Parathyroid adenoma (tissue), 2 donors: ENCODE results near the gene KIR2DL3.
"Not testable (repeated sequence)": the region's sequence is repeated elsewhere in the genome, so short reads cannot be mapped to it uniquely, and the experiment has no call there.

Experiments used
- H2AFZ ChIP-seq: fragments of 300-600 bp; sonication (generic); one replicate; pipeline ENCODE4 v1.7.0; 2017; ENCODE audit warnings: antibody characterized with exemption, mild to moderate bottlenecking
- H3K27ac ChIP-seq: fragments of 300-600 bp; sonication (generic); one replicate; pipeline ENCODE4 v1.7.0; 2017
- H3K27me3 ChIP-seq: fragments of 300-600 bp; sonication (generic); one replicate; pipeline ENCODE4 v1.7.0; 2017; ENCODE audit warnings: low read length; ENCODE audit not compliant: control insufficient read depth, insufficient read depth
- H3K36me3 ChIP-seq: fragments of 300-600 bp; sonication (generic); one replicate; pipeline ENCODE4 v1.7.0; 2017; ENCODE audit warnings: low read length; ENCODE audit not compliant: control insufficient read depth, insufficient read depth
- H3K4me1 ChIP-seq: fragments of 300-600 bp; sonication (generic); one replicate; pipeline ENCODE4 v1.7.0; 2017; ENCODE audit warnings: control low read depth
- H3K4me2 ChIP-seq: fragments of 300-600 bp; sonication (generic); one replicate; pipeline ENCODE4 v1.7.0; 2017; ENCODE audit warnings: low read length
- H3K4me3 ChIP-seq: fragments of 300-600 bp; sonication (generic); one replicate; pipeline ENCODE4 v1.7.0; 2017; ENCODE audit warnings: low read depth, low read length
- H3K79me2 ChIP-seq: fragments of 300-600 bp; sonication (generic); one replicate; pipeline ENCODE4 v1.7.0; 2017; ENCODE audit warnings: control low read depth
- H3K9ac ChIP-seq: fragments of 300-600 bp; sonication (generic); one replicate; pipeline ENCODE4 v1.7.0; 2017; ENCODE audit warnings: mild to moderate bottlenecking
- H3K9me3 ChIP-seq: fragments of 300-600 bp; sonication (generic); one replicate; pipeline ENCODE4 v1.7.0; 2017; ENCODE audit warnings: low read length; ENCODE audit not compliant: control insufficient read depth
- TF ChIP-seq, protein P1 (sequence below): fragments of 300-600 bp; sonication (generic); IDR thresholded peaks from one replicate; pipeline ENCODE4 v1.7.0; 2017; ENCODE audit warnings: antibody characterized with exemption, mild to moderate bottlenecking
- donor health status: primary hyperparathyroidism.

The KIR2DL3 gene

DNA sequence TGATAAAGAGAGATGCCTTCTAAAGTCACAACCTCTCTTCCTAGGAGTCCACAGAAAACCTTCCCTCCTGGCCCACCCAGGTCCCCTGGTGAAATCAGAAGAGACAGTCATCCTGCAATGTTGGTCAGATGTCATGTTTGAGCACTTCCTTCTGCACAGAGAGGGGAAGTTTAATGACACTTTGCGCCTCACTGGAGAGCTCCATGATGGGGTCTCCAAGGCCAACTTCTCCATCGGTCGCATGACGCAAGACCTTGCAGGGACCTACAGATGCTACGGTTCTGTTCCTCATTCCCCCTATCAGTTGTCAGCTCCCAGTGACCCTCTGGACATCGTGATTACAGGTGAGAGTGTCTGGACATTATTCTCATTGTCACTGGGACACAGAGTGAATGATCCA lies 49.8 kb downstream of the KIR2DL3 start:
- H3K4me1 ChIP-seq, H3K27me3 ChIP-seq, H3K79me2 ChIP-seq, H3K4me2 ChIP-seq, H3K9me3 ChIP-seq, H3K9ac ChIP-seq, H3K4me3 ChIP-seq, H3K36me3 ChIP-seq, H3K27ac ChIP-seq, H2AFZ ChIP-seq: not testable (repeated sequence)

DNA sequence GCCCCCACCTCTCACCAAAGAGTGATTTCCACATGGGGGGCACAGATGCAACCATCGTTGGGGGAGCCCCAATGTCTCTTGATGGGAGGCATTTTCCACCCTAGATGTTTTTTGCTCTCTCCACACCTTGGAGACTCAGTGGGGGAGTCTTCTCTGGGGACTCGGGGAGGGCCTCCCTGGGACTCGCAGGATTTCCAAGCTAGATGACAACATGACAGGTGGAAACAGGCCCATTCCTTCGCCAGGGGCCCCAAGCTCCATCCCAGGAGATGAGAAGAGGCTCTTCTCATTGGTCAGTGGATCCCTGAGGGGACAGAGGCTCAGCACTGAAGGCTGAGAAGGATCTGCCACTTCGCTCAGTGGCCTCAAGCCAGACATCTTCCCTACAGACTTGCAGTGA lies 52.4 kb downstream of the KIR2DL3 start:
- H3K4me3 ChIP-seq, result no peak overlapping the region
- H3K27me3 ChIP-seq, result no peaks in the 10 kb centered on the region
- H3K4me1 ChIP-seq, result no peaks in the 10 kb centered on the region
- no peak overlapping the region for H3K9ac ChIP-seq
- no peaks in the 10 kb centered on the region for H3K36me3 ChIP-seq
- no peak overlapping the region for H2AFZ ChIP-seq
- H3K79me2 ChIP-seq, result no peaks in the 10 kb centered on the region
- H3K4me2 ChIP-seq, result no peak overlapping the region
- no peaks in the 10 kb centered on the region for H3K9me3 ChIP-seq
- TF ChIP-seq, protein P1, sequence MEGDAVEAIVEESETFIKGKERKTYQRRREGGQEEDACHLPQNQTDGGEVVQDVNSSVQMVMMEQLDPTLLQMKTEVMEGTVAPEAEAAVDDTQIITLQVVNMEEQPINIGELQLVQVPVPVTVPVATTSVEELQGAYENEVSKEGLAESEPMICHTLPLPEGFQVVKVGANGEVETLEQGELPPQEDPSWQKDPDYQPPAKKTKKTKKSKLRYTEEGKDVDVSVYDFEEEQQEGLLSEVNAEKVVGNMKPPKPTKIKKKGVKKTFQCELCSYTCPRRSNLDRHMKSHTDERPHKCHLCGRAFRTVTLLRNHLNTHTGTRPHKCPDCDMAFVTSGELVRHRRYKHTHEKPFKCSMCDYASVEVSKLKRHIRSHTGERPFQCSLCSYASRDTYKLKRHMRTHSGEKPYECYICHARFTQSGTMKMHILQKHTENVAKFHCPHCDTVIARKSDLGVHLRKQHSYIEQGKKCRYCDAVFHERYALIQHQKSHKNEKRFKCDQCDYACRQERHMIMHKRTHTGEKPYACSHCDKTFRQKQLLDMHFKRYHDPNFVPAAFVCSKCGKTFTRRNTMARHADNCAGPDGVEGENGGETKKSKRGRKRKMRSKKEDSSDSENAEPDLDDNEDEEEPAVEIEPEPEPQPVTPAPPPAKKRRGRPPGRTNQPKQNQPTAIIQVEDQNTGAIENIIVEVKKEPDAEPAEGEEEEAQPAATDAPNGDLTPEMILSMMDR, result no peak
- no peak overlapping the region for H3K27ac ChIP-seq

DNA sequence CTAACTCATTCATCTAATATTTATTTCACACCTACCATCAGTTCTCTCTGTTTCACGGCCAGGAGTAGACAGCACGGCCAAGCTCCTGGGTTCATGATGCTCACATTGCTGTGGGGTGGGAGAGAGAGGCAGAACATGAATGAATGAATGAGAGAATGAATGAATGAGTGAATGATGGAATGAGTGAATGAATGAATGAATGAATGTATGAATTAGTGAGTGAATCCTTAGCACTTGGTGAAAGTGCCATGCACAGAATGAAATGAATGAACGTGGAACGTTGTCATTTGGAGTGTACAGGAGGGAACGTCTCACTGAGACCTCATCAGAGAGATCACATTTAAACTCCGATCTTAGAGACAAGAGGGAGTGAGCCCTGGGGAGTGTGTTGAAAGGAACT lies 53.2 kb downstream of the KIR2DL3 start:
- Histone ChIP-seq H3K4me3 (no peak overlapping the region), H3K79me2 (no peaks in the 10 kb centered on the region), H3K9me3 (no peaks in the 10 kb centered on the region), H3K36me3 (no peaks in the 10 kb centered on the region), H3K27ac (no peak overlapping the region), H3K27me3 (no peaks in the 10 kb centered on the region), H3K9ac (no peak overlapping the region), H2AFZ (no peak overlapping the region), H3K4me2 (no peak overlapping the region), H3K4me1 (no peaks in the 10 kb centered on the region)
- TF ChIP-seq, protein P1, result no peak

DNA sequence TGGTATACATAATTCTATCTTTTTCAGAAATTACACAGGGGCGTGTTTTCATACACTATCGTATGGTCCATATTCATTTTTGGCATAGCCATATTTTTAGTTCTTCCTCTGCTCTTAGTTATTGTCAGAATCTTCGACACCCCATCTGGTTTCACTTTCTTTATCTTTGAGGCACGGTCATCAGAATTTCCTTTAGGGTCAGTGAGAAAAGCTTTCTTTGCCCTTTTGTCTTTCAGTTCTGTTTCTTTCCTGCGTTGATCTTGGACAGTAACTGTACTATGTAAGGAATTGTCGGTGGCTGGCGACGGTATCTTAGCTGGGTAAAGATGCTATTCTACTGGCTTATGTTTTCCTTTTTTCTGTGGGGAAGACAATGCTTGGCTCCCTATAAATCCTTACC lies 54.5 kb downstream of the KIR2DL3 start:
- Histone ChIP-seq H3K36me3 (no peaks in the 10 kb centered on the region), H2AFZ (no peak overlapping the region), H3K4me1 (no peaks in the 10 kb centered on the region), H3K4me2 (peak overlapping the region; percentile 34), H3K9me3 (no peaks in the 10 kb centered on the region), H3K27me3 (no peaks in the 10 kb centered on the region), H3K4me3 (peak overlapping the region; percentile 18), H3K27ac (peak overlapping the region; percentile 58), H3K79me2 (no peaks in the 10 kb centered on the region), H3K9ac (no peak overlapping the region)
- TF ChIP-seq, protein P1, result no peak

DNA sequence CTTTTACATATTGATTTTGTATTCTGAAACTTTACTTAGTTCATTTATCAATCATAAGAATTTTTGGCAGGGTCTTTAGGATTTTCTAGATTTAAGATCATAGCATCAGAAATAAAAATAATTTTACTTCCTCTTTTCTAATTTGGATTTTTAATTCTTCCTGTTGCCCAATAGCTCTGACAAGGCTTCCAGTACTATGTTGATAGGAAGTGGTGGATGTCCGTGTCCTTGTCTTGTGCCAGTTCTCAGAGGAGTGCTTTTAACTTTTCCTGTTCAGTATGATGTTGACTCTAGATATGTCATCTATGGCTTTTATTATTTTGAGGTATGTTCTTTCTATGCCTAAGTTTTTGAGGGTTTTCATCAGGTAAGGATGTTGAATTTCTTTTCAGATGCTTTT lies 57.4 kb downstream of the KIR2DL3 start:
- no peaks in the 10 kb centered on the region for H3K79me2 ChIP-seq
- H3K4me3 ChIP-seq, result no peak overlapping the region
- no peaks in the 10 kb centered on the region for H3K36me3 ChIP-seq
- no peaks in the 10 kb centered on the region for H3K4me1 ChIP-seq
- H3K27me3 ChIP-seq, result no peaks in the 10 kb centered on the region
- no peak overlapping the region for H3K9ac ChIP-seq
- no peaks in the 10 kb centered on the region for H3K9me3 ChIP-seq
- H3K27ac ChIP-seq, result no peak overlapping the region
- TF ChIP-seq, protein P1, result no peak
- H3K4me2 ChIP-seq, result no peak overlapping the region
- no peak overlapping the region for H2AFZ ChIP-seq
